GM19438 (cell line): Measurements from ENCODE around the gene SEC63.
"Not testable (repeated sequence)": the region's sequence is repeated elsewhere in the genome, so short reads cannot be mapped to it uniquely, and the experiment has no call there.

Experiments used
- ATAC-seq: cut with Tn5 transposase; IDR thresholded peaks from one replicate; pipeline ENCODE4 v1.9.1; 2021; ENCODE audit warnings: low read depth; ENCODE audit not compliant: unreplicated experiment

Gene SEC63

DNA sequence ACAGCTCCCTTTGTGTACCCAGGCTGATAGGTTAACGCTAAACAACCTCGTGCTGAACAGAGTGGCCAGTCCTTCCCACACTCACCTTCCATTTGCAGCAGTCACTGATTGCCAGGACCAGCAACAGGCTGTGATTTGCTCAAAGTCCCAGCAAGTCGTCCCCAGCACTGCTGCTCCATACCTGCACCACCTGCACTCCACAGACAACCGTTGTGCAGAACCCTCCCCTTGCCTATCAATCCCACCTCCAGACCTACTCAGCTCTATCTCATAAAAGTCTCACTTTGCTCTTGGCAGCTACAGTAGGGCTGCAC is 90.7 kb downstream of the SEC63 start:
- no peak for ATAC-seq

DNA sequence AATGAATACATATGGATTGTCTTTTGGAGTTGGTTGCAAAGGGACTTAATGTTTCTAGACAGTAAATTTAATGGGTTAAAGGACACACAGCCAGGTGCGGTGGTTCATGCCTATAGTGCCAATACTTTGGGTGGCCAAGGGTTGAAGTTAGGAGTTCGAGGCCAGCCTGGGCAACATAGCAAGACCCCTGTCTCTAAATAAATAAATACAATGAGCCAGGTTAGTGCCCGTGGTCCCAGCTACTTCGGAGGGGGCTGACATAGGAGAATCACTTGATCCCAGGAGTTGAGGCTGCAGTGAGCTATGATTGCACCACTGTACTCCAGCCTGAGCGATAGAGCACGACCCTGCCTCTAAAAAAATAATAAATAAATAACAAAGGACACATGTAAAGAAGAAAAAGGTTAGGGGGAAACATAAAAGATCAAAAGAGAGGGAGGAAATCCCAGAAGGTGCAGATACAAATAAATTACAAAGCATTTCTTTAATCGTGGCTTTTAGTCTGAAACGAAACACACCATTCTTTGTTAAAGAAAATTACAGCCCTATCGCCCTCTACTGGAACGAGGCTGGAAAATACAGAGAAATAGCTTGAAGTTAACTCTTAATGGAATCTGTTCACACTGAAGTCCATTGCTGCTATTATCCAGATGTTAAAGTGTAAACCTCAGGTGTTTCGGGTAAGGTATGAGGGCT is 91.3 kb downstream of the SEC63 start:
- ATAC-seq, result no peak

DNA sequence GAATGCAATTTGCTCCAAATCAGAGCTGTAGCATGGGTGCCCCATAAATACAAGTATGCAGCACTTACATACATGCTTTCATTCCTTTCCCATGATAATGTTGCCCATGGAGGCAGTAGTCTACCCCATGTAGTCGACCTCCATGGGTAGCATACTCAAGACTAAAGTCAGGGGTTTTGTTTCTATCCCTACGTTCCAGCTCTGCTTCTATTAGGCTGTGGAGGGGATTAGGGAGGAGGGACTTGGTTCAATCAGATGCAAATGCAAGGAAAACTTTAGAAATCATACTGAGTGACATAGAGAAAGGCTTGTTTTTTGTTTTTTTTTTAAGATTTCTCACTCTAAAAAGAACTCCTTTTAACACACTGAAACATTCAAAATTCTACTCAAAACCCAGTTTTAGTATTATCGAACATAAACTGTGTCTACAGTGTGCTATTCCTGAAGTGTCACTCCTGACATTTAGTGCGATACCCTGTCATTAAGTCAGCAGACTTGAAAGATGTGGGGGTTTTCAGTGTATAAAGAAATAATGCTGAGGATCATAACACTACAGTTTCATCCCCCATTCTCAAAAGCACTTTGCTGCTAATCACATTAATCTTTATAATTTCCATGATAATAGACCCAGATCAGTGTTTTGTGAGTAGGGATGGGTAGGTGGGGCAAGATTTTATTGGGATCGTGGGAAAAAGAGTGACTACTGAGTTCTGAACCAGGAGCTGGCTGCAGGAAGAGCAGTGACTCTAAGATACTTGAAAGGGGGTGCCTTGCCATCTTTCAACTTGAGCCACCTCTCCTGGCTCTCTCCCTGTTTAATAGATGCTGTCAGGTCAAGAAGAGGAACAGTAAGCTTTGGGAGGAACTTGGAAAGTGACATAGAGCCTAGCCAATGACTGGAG is 93.5 kb downstream of the SEC63 start:
- ATAC-seq, result no peak

DNA sequence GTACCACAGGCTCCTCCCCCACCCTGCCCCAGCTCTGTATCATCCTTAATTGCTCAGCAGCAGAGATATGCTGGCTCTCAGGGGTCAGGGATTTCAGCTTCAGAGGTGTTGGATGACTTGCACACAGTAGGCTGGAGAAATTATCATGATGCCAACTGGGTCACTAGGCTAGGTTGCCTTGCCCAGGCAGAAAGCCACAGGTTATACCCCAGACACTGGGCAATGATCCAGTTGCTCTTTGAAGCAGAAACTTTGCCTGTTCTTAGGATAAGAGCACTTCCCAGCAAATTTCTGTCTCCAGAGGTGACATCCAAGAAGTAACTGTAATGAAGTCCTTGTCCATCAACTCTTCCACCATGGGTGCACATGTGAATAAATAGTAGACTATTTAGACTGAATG is 95.6 kb downstream of the SEC63 start:
- no peak for ATAC-seq

DNA sequence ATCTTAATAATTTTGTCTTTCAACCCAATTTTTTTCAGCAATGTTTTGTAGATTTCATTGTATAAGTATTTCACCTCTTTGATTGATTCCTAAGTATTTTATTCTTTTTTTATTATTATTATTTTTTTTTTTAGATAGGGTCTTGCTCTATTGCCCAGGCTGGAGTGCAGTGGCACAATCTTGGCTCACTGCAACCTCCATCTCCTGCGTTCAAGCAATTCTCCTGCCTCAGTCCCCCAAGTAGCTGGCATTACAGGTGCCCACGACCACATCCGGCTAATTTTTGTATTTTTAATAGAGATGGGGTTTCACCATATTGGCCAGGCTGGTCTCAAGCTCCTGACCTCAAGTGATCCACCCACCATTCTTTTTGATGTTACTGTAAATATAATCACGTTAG is 97.0 kb downstream of the SEC63 start:
- not testable (repeated sequence) for ATAC-seq

DNA sequence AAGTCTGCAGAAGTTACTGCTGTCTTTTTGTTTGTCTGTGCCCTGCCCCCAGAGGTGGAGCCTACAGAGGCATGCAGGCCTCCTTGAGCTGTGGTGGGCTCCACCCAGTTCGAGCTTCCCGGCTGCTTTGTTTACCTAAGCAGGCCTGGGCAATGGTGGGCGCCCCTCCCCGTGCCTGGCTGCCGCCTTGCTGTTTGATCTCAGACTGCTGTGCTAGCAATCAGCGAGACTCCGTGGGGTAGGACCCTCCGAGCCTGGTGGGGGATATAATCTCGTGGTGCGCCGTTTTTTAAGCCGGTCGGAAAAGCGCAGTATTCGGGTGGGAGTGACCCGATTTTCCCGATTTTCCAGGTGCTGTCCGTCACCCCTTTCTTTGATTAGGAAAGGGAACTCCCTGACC is 97.9 kb downstream of the SEC63 start:
- ATAC-seq, result not testable (repeated sequence)

DNA sequence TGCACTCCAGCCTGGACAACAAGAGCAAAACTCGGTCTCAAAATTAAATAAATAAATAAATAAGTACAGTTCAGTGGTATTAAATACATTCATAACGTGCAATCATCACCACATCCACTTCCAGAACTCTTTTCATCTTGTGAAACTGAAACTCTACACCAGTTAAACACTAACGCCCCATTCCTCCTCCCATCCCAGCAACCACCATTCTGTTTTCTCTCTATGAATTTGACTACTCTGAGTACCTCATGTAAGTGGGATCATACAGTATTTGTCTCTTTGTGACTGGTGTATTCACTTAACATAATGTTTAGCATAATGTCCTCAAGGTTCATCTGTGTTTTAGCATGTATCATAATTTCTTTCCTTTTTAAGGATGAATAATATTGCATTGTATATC is 104.8 kb downstream of the SEC63 start:
- no peak for ATAC-seq

DNA sequence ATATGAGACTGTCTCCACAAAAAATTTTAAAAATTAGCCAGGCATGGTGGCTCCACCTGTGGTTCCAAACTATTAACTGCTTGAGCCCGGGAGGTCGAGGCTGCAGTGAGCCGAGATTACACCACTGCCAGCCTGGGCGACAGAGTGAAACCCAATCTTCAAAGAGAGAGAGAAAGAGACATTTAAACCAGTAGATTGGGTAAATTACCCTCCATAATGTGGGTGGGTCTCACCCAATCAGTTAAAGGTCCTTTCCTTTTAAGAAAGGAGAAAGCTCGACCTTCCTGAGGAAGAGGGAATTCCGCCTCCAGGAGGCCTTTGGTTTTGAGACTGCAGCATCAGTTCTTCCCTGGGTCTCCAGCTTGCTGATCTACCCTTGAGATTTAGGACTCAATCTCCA is 108.7 kb downstream of the SEC63 start:
- ATAC-seq, result no peak

DNA sequence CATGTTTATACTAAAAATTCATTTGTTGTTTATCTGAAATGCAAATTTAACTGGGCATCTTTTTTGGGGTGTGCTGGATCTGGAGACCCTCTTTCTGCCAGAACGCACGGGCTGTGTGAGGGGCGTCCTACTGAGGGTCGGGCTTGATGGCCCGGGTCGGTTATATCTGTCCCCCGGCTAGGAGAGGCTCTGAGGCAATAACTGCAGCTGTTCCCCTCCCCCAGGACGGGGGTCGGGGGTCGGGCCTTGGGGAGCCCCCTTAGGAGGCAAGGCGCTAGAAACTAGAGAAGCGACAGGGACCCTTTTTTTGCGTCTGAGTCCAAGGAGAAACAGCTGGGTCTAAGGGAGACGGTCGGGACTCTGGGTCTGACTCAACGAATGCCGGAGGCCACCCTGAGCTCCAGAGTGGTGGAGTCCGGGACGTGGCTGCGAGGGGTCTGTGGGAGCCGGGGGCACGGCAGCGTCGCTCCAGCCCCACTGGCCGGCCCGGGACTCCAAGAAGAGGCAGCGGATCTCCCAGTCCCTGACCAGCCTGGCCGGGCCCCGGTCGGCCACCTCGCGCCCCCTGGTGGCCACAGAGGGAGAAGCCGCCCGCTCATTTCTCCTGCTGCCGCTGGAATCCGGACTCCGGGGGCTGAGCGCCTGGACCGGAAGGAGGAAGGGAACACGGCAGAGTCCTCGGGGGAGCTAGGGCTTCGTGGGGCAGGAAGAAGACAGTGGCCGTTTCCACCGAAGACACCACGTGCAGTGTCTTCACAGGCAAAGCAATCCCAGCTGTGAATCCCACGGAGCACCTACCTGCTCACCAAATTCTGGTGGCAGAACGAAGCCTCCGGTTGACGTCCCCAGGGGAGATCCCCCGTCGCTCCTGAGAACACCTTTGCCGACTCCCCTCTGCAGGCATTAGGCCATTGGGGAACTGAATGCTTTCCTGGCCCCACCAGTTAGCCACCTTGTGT is 109.9 kb downstream of the SEC63 start:
- ATAC-seq, result peak; percentile 85

DNA sequence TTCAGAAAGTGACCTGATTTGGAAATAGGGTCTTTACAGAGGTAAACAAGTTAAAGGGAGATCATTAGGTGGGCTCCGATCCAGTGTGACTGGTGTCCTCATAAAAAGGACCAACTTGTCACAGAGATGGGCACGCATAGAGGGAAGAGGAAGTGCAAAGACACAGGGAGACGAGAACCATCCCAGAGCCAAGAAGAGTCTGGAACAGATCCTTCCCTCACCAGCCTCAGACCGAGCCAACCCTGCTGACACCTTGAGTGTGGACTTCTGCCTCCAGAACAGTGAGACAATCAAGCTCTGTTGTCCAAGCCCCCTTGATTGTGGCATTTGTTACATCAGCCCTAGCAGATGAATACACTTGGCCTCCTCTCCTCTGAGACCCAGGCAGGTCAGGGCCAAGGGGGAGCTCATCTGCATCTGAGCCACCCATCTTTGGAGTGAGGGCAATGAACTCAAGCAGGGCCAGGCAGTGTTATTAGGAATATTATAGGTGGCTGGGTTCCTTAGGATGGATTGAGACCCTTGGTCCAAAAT is 111.7 kb downstream of the SEC63 start:
- no peak for ATAC-seq

DNA sequence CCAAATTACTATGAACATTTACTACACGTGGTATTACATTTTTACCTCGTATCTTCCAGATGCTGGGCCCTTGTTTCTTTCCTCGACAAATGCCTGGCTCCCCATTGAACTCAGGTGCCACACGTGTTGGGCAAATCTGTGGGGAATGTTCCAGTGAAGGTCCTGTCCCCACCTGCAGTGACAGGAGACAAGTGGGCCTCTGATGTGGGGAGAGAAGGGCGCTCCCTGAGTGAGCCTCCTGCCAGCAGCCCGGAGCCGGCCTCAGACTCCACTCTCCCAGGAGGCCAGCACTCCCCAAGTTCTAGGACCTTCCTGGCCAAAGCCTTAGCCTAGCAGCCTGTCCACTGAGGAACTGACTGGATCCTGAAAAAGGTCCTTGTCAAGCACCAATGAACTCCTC is 112.2 kb downstream of the SEC63 start:
- ATAC-seq, result no peak

DNA sequence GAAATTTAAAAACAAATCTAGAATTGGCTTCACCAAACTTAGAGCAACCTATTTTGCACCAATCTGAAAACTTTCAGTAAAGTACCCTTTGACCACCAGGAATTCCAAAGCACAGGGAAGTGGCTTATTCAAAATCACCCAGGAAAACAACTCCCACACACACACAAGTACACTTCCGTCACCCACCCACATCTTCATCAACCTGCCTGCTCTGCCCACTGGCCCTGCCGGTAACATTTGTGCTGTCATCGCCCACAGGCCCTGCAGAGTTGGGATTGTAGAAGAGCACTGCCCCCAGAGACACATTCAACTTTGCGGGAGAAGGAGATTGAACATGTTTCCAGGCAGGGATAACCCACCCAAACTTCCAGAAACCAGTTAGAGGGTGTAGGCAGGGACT is 114.6 kb downstream of the SEC63 start:
- no peak for ATAC-seq

DNA sequence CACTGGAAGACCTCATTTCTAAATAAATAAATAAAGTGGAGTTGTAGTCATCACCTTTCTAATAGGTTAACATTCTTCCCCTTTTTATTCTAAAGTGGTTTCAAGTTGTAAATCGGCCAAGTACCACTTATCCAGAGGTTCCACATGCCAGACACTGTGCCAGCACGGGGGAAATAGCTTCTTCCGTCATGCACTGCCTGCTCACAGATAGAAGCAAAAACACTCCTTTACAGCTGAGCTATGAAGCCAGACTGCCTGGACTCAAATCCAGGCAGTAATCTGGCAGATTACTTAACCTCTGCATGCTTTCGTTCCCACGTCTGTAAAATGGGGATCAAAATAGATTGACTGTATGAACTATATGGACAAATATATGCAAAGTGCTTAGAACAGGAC is 116.7 kb downstream of the SEC63 start:
- no peak for ATAC-seq

DNA sequence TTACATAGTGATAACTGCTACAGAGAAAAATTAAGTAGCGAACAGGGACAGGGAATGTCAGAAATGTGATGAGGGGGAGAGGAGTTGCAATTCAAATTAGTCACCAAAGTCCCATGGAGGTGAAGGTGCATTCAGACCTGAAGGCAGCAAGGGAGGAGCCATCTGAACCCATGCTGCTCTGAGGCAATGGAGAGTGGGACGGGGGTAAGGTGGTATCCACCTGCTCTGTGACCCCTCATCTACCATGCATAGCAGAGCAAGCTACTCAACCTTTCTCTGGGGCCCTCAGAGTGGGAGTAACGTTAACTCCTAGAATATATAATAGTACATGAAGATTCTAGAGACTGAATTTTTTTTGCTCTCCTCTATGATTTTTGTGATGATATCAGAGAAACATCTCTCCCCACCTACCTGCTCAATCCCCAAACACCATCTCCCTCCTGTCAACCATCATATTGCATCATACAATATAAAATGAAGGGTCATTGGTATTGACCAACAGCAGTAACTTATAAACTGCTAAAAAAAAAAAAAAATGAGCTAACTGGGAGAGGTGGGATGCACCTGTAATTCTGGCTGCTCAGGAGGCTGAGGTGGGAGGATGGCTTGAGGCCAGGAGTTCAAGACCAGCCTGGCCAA is 117.3 kb downstream of the SEC63 start:
- no peak for ATAC-seq

DNA sequence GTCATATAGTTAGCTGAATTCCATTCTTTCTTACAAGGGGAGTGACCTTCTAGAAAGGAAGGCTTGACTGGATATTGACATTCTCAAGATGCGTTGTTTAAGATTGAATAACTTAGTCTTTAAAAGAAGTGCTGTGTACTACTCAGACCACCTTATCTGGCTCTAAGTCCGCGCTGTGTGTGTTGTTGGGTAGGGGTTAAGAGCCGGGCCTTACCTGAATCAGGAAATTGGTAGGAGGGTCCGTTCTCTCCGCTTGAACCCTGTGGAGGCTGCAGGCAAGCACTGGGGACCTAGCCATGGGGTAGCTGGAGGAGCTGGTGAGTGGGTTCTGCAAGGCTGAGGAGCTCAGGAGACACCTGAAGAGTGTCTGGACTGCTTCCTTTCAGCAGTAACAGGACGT is 124.9 kb downstream of the SEC63 start:
- ATAC-seq, result no peak

DNA sequence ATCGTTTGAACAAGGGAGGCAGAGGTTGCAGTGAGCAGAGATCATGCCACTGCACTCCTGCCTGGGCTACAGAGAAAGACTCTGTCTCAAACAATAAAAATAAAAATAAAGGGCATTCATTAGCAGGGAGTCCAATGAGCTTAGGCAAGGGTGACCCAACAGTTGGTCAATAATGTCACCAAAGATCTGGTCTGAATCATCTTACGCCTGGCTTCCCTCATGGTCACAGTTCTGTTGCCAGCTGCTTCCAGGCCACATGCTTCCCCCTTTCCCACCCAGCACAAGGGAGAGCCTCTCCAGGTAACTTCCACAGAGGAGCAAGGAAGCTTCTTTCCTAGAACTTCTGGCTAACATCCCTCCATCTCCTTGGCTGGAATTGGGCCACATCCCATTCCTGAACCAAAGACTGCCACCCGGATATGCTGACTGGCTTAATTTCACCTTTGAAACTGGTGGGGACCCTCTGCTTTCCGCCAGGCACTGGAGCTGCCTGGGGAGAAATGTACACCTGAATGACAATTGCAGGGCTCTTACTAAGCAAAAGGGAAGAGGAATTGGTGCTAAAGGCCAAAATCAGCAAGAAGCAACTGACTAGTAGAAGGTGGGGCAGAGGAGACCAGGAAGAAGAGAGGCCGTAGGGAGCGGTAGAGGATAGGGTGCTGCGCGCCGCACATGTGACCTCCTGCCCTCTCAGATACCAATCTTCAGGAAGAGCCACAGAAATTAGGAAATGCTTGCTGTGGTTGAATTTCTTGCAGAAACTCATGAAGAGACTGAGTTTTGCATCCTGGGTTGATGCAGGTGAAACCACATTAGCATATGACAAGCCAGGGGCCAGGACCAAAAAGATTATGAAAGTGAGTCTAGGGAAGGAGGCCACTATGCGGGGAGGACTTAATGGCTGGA is 125.6 kb downstream of the SEC63 start:
- no peak for ATAC-seq

DNA sequence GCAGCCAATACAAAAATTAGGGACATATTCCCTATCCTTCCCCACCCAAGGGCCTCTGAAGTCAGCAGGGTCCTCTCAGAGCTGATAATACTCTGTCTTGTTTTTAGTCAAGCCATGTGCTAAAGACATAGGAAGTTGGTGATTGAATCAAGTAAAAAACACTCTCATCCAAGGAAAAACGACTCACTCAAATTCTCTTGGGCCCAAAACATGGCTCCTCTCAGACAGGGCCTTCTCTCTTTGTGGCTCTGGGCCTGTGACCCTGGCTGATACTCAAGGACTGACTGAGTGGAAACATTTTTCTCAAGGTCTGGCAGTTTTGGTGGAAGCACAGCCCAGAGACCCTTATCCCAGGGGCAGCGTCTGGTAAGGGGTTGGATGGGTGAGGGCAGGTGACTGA is 127.9 kb downstream of the SEC63 start:
- no peak for ATAC-seq

DNA sequence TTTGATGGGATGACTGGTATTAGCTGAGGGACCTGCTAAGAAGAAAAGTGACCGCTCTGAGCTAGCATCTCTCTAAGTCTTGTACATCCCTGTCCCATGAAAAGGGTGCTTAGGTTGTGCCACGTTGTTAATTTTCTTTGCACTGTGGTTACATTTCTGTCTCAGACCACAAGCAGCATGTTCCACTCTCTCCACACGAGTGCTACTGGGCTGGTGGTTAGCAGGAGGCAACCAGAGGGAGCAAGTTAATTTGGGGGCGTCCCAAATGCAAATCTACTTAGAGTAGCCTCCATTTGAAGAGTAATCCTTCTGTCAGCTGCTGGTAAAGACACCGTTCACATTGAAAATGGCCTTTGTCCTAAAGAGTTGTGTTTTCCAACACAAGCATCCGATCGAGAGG is 130.5 kb downstream of the SEC63 start:
- no peak for ATAC-seq

DNA sequence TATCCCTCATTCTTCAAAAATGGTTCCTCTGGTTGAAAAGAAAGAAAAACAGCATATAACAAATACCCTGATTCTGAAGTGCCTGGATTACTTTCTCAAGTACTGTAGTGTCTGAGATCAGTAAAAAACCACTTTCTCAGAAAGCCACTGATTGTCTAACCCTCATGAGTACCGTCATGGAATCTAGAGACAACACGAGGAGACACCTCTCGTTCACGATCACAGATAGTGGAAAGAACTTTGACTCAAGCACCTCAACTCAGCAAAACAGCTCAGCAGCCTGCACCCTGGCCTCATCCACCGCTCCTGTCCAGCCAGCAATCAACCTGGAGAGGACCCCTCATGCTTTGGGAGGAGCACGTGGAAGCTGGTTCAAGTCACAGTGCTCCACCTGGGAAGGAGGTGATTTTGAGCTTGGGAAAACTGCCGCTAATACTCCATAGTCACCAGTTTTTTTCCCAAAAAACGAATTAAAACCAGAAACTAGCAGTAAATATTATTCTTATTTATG is 134.9 kb downstream of the SEC63 start:
- no peak for ATAC-seq
